PC-3 (cell line): ENCODE measurements around the gene NHS. TPM values are rescaled to one million over a fixed set of nuclear protein-coding genes. Genes with fewer than 3 reads are reported as not detected.

Experiments used
- ATAC-seq: fragments of 200-7000 bp; cut with Tn5 transposase; 2 replicates; pipeline ENCODE4 v1.9.1; 2020; ENCODE audit warnings: mild to moderate bottlenecking, moderate library complexity
- BruUV-seq: library from RNA; stranded (reverse); fragments of 400-500 nt; replicated peaks from 2 replicates; lab custom pipeline; 2021; lab: Mats Ljungman, UMichigan
- CTCF ChIA-PET: fragments of 300-600 bp; sonication (Branson Sonifier 250); formaldehyde crosslinking; loops from one replicate; lab custom pipeline; 2022; ENCODE audit warnings: antibody characterized with exemption; lab: Charles Lee
- POLR2A ChIA-PET: fragments of 300-600 bp; sonication (Branson Sonifier 250); formaldehyde crosslinking; loops from one replicate; lab custom pipeline; 2022; ENCODE audit warnings: antibody characterized with exemption; ENCODE audit not compliant: unreplicated experiment; lab: Charles Lee
- DNase-seq: peaks from one replicate; pipeline ENCODE4 v3.0.0-alpha.2; 2015
- H2AFZ ChIP-seq: fragments of 300-600 bp; sonication (generic); 2 replicates; pipeline ENCODE4 v1.6.0; 2016; ENCODE audit warnings: antibody characterized with exemption, low read length
- H3F3A ChIP-seq: fragments of 300-600 bp; sonication (generic); one replicate; pipeline ENCODE4 v1.6.0; 2017; ENCODE audit warnings: antibody characterized with exemption, low read length, control low read depth, mild to moderate bottlenecking; ENCODE audit not compliant: unreplicated experiment
- H3K27ac ChIP-seq: fragments of 300-600 bp; sonication (generic); 2 replicates; pipeline ENCODE4 v1.5.1; 2016; ENCODE audit warnings: mild to moderate bottlenecking, low read length
- H3K27me3 ChIP-seq: fragments of 300-600 bp; sonication (generic); 2 replicates; pipeline ENCODE4 v1.6.1; 2016; ENCODE audit warnings: low read length, mixed read lengths
- H3K36me3 ChIP-seq: fragments of 300-600 bp; sonication (generic); 2 replicates; pipeline ENCODE4 v1.6.1; 2016; ENCODE audit warnings: low read depth, mixed run types, low read length, mixed read lengths
- H3K4me1 ChIP-seq: fragments of 300-600 bp; sonication (generic); 2 replicates; pipeline ENCODE4 v1.5.1; 2016; ENCODE audit warnings: low read length; ENCODE audit not compliant: insufficient read depth
- H3K4me2 ChIP-seq: fragments of 300-600 bp; sonication (generic); 2 replicates; pipeline ENCODE4 v1.6.0; 2016; ENCODE audit warnings: low read length
- H3K4me3 ChIP-seq: fragments of 300-600 bp; sonication (generic); 2 replicates; pipeline ENCODE4 v1.5.1; 2016; ENCODE audit warnings: mild to moderate bottlenecking, low read length, mixed read lengths
- H3K79me2 ChIP-seq: fragments of 300-600 bp; sonication (generic); 2 replicates; pipeline ENCODE4 v1.6.1; 2017; ENCODE audit warnings: low read length, mixed read lengths
- H3K9ac ChIP-seq: fragments of 300-600 bp; sonication (generic); 2 replicates; pipeline ENCODE4 v1.6.0; 2016; ENCODE audit warnings: mild to moderate bottlenecking, low read length
- H3K9me2 ChIP-seq: fragments of 300-600 bp; sonication (generic); replicated peaks from 2 replicates; pipeline ENCODE4 v1.6.1; 2016; ENCODE audit warnings: mixed run types, low read length, mixed read lengths
- H3K9me3 ChIP-seq: fragments of 300-600 bp; sonication (generic); 2 replicates; pipeline ENCODE4 v1.6.1; 2016; ENCODE audit warnings: low read length, mixed read lengths
- H4K20me1 ChIP-seq: fragments of 300-600 bp; sonication (generic); 2 replicates; pipeline ENCODE4 v1.6.1; 2016; ENCODE audit warnings: low read length, mixed read lengths
- CTCF ChIP-seq: fragments of 300-600 bp; sonication (generic); conservative IDR thresholded peaks from 2 replicates; pipeline ENCODE4 v1.5.1; 2017; ENCODE audit warnings: antibody characterized with exemption, low read depth, mild to moderate bottlenecking, low read length
- EZH2 ChIP-seq: fragments of 300-600 bp; sonication (generic); IDR thresholded peaks from one replicate; pipeline ENCODE4 v1.6.1; 2017; ENCODE audit warnings: antibody characterized with exemption, mild to moderate bottlenecking, low read length; ENCODE audit not compliant: unreplicated experiment
- EZH2phosphoT487 ChIP-seq: fragments of 300-600 bp; sonication (generic); IDR thresholded peaks from 2 replicates; pipeline ENCODE4 v1.6.1; 2018; ENCODE audit warnings: mild to moderate bottlenecking, antibody characterized with exemption, low read length, borderline replicate concordance
- intact Hi-C: fragments of 100-400 bp; cut with micrococcal nuclease; formaldehyde crosslinking; loops from 2 replicates; pipeline ENCODE4 v1.9.0; 2023
- total RNA-seq: library from RNA; depleted of rRNA; stranded (reverse); fragments of >200 nt; gene quantifications from 2 replicates; pipeline ENCODE4 v1.2.3, GENCODE V29; 2014

Gene NHS
- total RNA-seq, 1 experiment from 2014 or later = 4.9 TPM

- H3K27ac ChIP-seq = no peak overlapping the region
- no peaks in the 10 kb centered on the region for H4K20me1 ChIP-seq
- ATAC-seq (no peak), DNase-seq (no peak)
- H3K4me3 ChIP-seq = no peak overlapping the region
- H3K4me1 ChIP-seq = no peaks in the 10 kb centered on the region
- BruUV-seq = no TSS peak
- no peaks in the 10 kb centered on the region for H3K36me3 ChIP-seq
- H3K9me3 ChIP-seq = no peaks in the 10 kb centered on the region
- no peak overlapping the region for H3K9ac ChIP-seq
- TF ChIP-seq EZH2 = no peak
- TF ChIP-seq CTCF = no peak
- POLR2A ChIA-PET = no interaction called here
- H3K79me2 ChIP-seq = no peaks in the 10 kb centered on the region
- H3K9me2 ChIP-seq = no peaks in the 10 kb centered on the region
- no peaks in the 10 kb centered on the region for H3F3A ChIP-seq
- CTCF ChIA-PET = no interaction called here
- no peak overlapping the region for H2AFZ ChIP-seq
- no peak overlapping the region for H3K4me2 ChIP-seq
- H3K27me3 ChIP-seq = no peaks in the 10 kb centered on the region
- intact Hi-C loops = no loop called here
These were observed 252.0 kb downstream of the NHS start for GRCh38 chrX:17627026-17627425.

DNA sequence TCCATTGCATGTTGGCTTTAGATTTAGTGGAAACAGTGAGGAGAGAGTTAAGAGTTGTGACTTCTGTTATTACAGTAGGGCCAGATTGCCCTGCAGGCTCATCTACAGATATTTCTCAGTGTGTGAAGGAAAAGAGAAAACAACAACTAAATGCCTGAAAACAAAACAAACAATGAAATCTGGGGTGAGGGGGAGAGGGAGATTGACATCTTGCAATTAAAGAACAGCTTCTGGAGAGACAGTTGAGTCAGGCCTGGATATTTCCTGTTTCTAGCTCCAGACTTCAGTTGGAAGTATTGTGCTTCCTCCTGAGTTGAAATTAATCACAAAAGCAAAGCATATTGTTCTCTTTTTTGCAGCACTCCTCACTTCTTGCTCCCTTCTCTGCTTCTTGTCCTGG, 254.0 kb downstream of the NHS start:
- Histone ChIP-seq H3K27me3 (no peaks in the 10 kb centered on the region), H3K9me2 (no peaks in the 10 kb centered on the region), H4K20me1 (no peaks in the 10 kb centered on the region), H3K9me3 (no peaks in the 10 kb centered on the region), H3K9ac (no peak overlapping the region), H3K4me2 (no peak overlapping the region), H3K4me3 (no peak overlapping the region), H3K4me1 (peaks cover 8% of the 10 kb centered on the region), H3K27ac (no peak overlapping the region), H3K79me2 (no peaks in the 10 kb centered on the region), H2AFZ (no peak overlapping the region), H3F3A (no peaks in the 10 kb centered on the region), H3K36me3 (no peaks in the 10 kb centered on the region)
- DNase-seq (no peak), ATAC-seq (no peak)
- no TSS peak for BruUV-seq
- no peak for TF ChIP-seq EZH2
- no peak for TF ChIP-seq CTCF
- TF ChIP-seq EZH2phosphoT487 = no peak
- ChIA-PET CTCF (no interaction called here), POLR2A (no interaction called here)
- intact Hi-C loops = no loop called here

GRCh38 chrX:17629519-17629918, 254.5 kb downstream of the NHS start:
- H3K79me2 ChIP-seq = no peaks in the 10 kb centered on the region
- H3K27ac ChIP-seq = no peak overlapping the region
- no peaks in the 10 kb centered on the region for H3K9me3 ChIP-seq
- DNase-seq (no peak), ATAC-seq (no peak)
- H3K4me1 ChIP-seq = peaks cover 8% of the 10 kb centered on the region
- ChIA-PET POLR2A (no interaction called here), CTCF (no interaction called here)
- H3K4me3 ChIP-seq = no peak overlapping the region
- H3K4me2 ChIP-seq = no peak overlapping the region
- H3K27me3 ChIP-seq = no peaks in the 10 kb centered on the region
- intact Hi-C loops = no loop called here
- H2AFZ ChIP-seq = no peak overlapping the region
- no TSS peak for BruUV-seq
- TF ChIP-seq EZH2phosphoT487 = no peak
- TF ChIP-seq CTCF = no peak
- no peak for TF ChIP-seq EZH2
- no peaks in the 10 kb centered on the region for H3K36me3 ChIP-seq
- no peaks in the 10 kb centered on the region for H3K9me2 ChIP-seq
- no peaks in the 10 kb centered on the region for H4K20me1 ChIP-seq
- no peak overlapping the region for H3K9ac ChIP-seq
- no peaks in the 10 kb centered on the region for H3F3A ChIP-seq
